H1 (cell line): ENCODE results near the gene MGMT. TPM values are rescaled to one million over a fixed set of nuclear protein-coding genes. Genes with fewer than 3 reads are reported as not detected.

ENCODE experiments used
- CTCF ChIA-PET: fragments of 300-600 bp; sonication (Branson Sonifier 250); formaldehyde crosslinking; loops from one replicate; lab custom pipeline; 2021; ENCODE audit not compliant: partially characterized antibody; lab: Charles Lee
- POLR2A ChIA-PET: fragments of 300-600 bp; sonication (Branson Sonifier 250); formaldehyde crosslinking; loops from one replicate; lab custom pipeline; 2021; ENCODE audit warnings: inconsistent platforms; ENCODE audit not compliant: partially characterized antibody; lab: Charles Lee
- DNase-seq, 2 experiments: peaks; one replicate each; pipeline versions ENCODE4 v3.0.0 to v3.0.0-alpha.2; 2010 to 2022; ENCODE audit warnings: low spot score in 2 of 2, low read depth in 1 of 2, mixed read lengths in 1 of 2
- FAIRE-seq: peaks from 2 replicates; lab custom pipeline; 2011; peaks lifted over from hg19 to GRCh38; lab: Jason Lieb, UNC
- H2AFZ ChIP-seq: 2 replicates; pipeline ENCODE4 v1.8.1; 2012; ENCODE audit warnings: low read length, inconsistent platforms
- H2AK5ac ChIP-seq: 2 replicates; pipeline ENCODE4 v1.6.1; 2013; ENCODE audit warnings: low read depth, low read length
- H2BK120ac ChIP-seq: replicated peaks from 2 replicates; pipeline ENCODE3; 2013; ENCODE audit warnings: low read depth, low read length, inconsistent platforms
- H2BK12ac ChIP-seq: 2 replicates; pipeline ENCODE4 v1.6.1; 2013; ENCODE audit warnings: low read depth, low read length
- H2BK15ac ChIP-seq: 2 replicates; pipeline ENCODE4 v1.6.1; 2013; ENCODE audit warnings: low read length
- H2BK20ac ChIP-seq: 2 replicates; pipeline ENCODE4 v1.6.1; 2013; ENCODE audit warnings: low read length
- H2BK5ac ChIP-seq: 2 replicates; pipeline ENCODE4 v1.6.1; 2013; ENCODE audit warnings: low read depth, low read length
- H3K14ac ChIP-seq: 2 replicates; pipeline ENCODE4 v1.6.1; 2013; ENCODE audit warnings: inconsistent platforms; ENCODE audit not compliant: insufficient read length
- H3K18ac ChIP-seq: 2 replicates; pipeline ENCODE4 v1.6.1; 2013; ENCODE audit warnings: low read length; ENCODE audit errors: extremely low read depth
- H3K23ac ChIP-seq: 2 replicates; pipeline ENCODE4 v1.6.1; 2013; ENCODE audit warnings: inconsistent platforms; ENCODE audit not compliant: insufficient read length
- H3K23me2 ChIP-seq: 2 replicates; pipeline ENCODE4 v1.6.1; 2013; ENCODE audit warnings: low read depth, low read length
- H3K27ac ChIP-seq: 2 replicates; pipeline ENCODE4 v1.6.1; 2011; ENCODE audit warnings: low read depth, low read length, inconsistent platforms
- H3K27me3 ChIP-seq, 4 experiments: replicated peaks in 1 of 4; 1 replicate in 1 of 4; 2 replicates in 3 of 4; pipeline versions ENCODE4 v1.6.1 to v1.8.1; 2011 to 2013; ENCODE audit warnings: low read length in 3 of 4, mild to moderate bottlenecking in 3 of 4, inconsistent platforms in 2 of 4, mixed read lengths in 2 of 4, moderate library complexity in 1 of 4; ENCODE audit not compliant: control insufficient read depth in 3 of 4, insufficient read depth in 3 of 4; ENCODE audit errors: extremely low read depth in 1 of 4
- H3K36me3 ChIP-seq, 4 experiments: 2 replicates each; pipeline versions ENCODE4 v1.6.1 to v1.8.1; 2011 to 2013; ENCODE audit warnings: mild to moderate bottlenecking in 4 of 4, low read length in 3 of 4, moderate library complexity in 2 of 4, control low read depth in 1 of 4, inconsistent platforms in 1 of 4; ENCODE audit not compliant: insufficient read depth in 4 of 4, control insufficient read depth in 2 of 4
- H3K4ac ChIP-seq: replicated peaks from 2 replicates; pipeline ENCODE3; 2013; ENCODE audit warnings: low read length, low read depth, mixed read lengths, inconsistent platforms; ENCODE audit not compliant: insufficient read length
- H3K4me1 ChIP-seq, 4 experiments: replicated peaks in 1 of 4; 1 replicate in 1 of 4; 2 replicates in 3 of 4; pipeline versions ENCODE4 v1.6.1 to v1.8.1; 2011 to 2013; ENCODE audit warnings: low read length in 3 of 4, inconsistent platforms in 2 of 4, mixed read lengths in 1 of 4; ENCODE audit not compliant: insufficient read depth in 4 of 4, control insufficient read depth in 3 of 4
- H3K4me2 ChIP-seq, 2 experiments: 2 replicates each; pipeline versions ENCODE4 v1.6.1 to v1.8.1; 2011 to 2013; ENCODE audit warnings: low read depth in 2 of 2, low read length in 2 of 2, control low read depth in 1 of 2, inconsistent platforms in 1 of 2, mild to moderate bottlenecking in 1 of 2; ENCODE audit not compliant: insufficient read depth in 1 of 2
- H3K4me3 ChIP-seq, 4 experiments: fragments of 200-600, 300-600 bp in 1 of 4; sonication (generic), shearing (Covaris generic), sonication (Bioruptor Twin) in 1 of 4; 2 replicates each; pipeline versions ENCODE4 v1.5.1 to v1.8.1; 2011 to 2016; ENCODE audit warnings: low read length in 4 of 4, low read depth in 3 of 4, control low read depth in 2 of 4, inconsistent platforms in 2 of 4, mild to moderate bottlenecking in 2 of 4, mixed read lengths in 1 of 4, moderate library complexity in 1 of 4; ENCODE audit not compliant: insufficient read depth in 2 of 4; ENCODE audit errors: extremely low read depth in 1 of 4
- H3K56ac ChIP-seq: replicated peaks from 2 replicates; pipeline ENCODE3; 2013; ENCODE audit warnings: low read depth, mild to moderate bottlenecking, mixed read lengths, low read length, inconsistent platforms; ENCODE audit not compliant: insufficient read length
- H3K79me1 ChIP-seq: 2 replicates; pipeline ENCODE4 v1.6.1; 2013; ENCODE audit warnings: low read depth, low read length, control low read depth
- H3K79me2 ChIP-seq, 2 experiments: 2 replicates each; pipeline versions ENCODE4 v1.6.1 to v1.8.1; 2012 to 2013; ENCODE audit warnings: low read length in 2 of 2, mild to moderate bottlenecking in 2 of 2, inconsistent platforms in 1 of 2; ENCODE audit not compliant: insufficient read depth in 2 of 2, control insufficient read depth in 1 of 2
- H3K9ac ChIP-seq, 4 experiments: replicated peaks in 1 of 4; 1 replicate in 1 of 4; 2 replicates in 3 of 4; pipeline versions ENCODE4 v1.6.1 to v1.8.1; 2011 to 2013; ENCODE audit warnings: low read depth in 3 of 4, low read length in 3 of 4, control low read depth in 2 of 4, mild to moderate bottlenecking in 2 of 4, moderate library complexity in 2 of 4, inconsistent platforms in 1 of 4; ENCODE audit errors: extremely low read depth in 1 of 4
- H3K9me3 ChIP-seq, 2 experiments: 2 replicates each; pipeline versions ENCODE4 v1.6.1 to v1.8.1; 2012 to 2013; ENCODE audit warnings: mild to moderate bottlenecking in 2 of 2, moderate library complexity in 2 of 2, control low read depth in 1 of 2, inconsistent platforms in 1 of 2, low read depth in 1 of 2, low read length in 1 of 2, mixed read lengths in 1 of 2; ENCODE audit not compliant: insufficient read depth in 2 of 2
- H4K20me1 ChIP-seq, 2 experiments: replicated peaks in 1 of 2; 2 replicates each; pipeline versions ENCODE3 to v1.8.1; 2011 to 2013; ENCODE audit warnings: inconsistent platforms in 2 of 2, low read length in 2 of 2, mild to moderate bottlenecking in 1 of 2; ENCODE audit not compliant: insufficient read depth in 2 of 2, control insufficient read depth in 1 of 2
- H4K5ac ChIP-seq: 2 replicates; pipeline ENCODE4 v1.6.1; 2013; ENCODE audit warnings: low read length, low read depth, mixed read lengths, inconsistent platforms; ENCODE audit not compliant: insufficient read length
- H4K8ac ChIP-seq: 2 replicates; pipeline ENCODE4 v1.8.0; 2013; ENCODE audit warnings: mild to moderate bottlenecking, moderate library complexity, low read length, inconsistent platforms; ENCODE audit not compliant: insufficient read depth; ENCODE audit errors: extremely low read depth
- H4K91ac ChIP-seq: replicated peaks from 2 replicates; pipeline ENCODE3; 2013; ENCODE audit warnings: low read length, mixed read lengths, inconsistent platforms; ENCODE audit not compliant: insufficient read length
- FOSL1 ChIP-seq: IDR thresholded peaks from 2 replicates; pipeline ENCODE4 v1.6.1; 2011; ENCODE audit warnings: mild to moderate bottlenecking, low read depth, low read length, moderate library complexity; ENCODE audit not compliant: insufficient read depth
- HDAC2 ChIP-seq, 2 experiments: fragments of 300-600 bp in 1 of 2; sonication (generic) in 1 of 2; IDR thresholded peaks; 2 replicates each; pipeline ENCODE4 v1.6.1; 2011 to 2012; ENCODE audit warnings: low read depth in 2 of 2, low read length in 2 of 2, mild to moderate bottlenecking in 2 of 2, moderate library complexity in 2 of 2, borderline replicate concordance in 1 of 2, inconsistent platforms in 1 of 2
- KDM4A ChIP-seq: IDR thresholded peaks from one replicate; pipeline ENCODE4 v1.7.1; 2012; ENCODE audit warnings: low read depth, mild to moderate bottlenecking, moderate library complexity, low read length, inconsistent platforms; ENCODE audit not compliant: severe bottlenecking
- KDM5A ChIP-seq: fragments of 200-600 bp; IDR thresholded peaks from 2 replicates; pipeline ENCODE4 v1.7.1; 2012; ENCODE audit warnings: mild to moderate bottlenecking, low read length, inconsistent platforms, mixed read lengths
- RXRA ChIP-seq: IDR thresholded peaks from 2 replicates; pipeline ENCODE4 v1.6.1; 2011; ENCODE audit warnings: low read depth, mild to moderate bottlenecking, low read length, moderate library complexity; ENCODE audit not compliant: insufficient read depth
- SIRT6 ChIP-seq: IDR thresholded peaks from one replicate; pipeline ENCODE4 v1.7.1; 2012; ENCODE audit warnings: low read length, inconsistent platforms
- WGBS, 2 experiments: shearing (Covaris generic) in 1 of 2; methylation state at CpG; one replicate each; pipeline versions ENCODE4 v1.1.6 to v1.1.7; 2013 to 2015; ENCODE audit warnings: low lambda C conversion rate in 2 of 2, mixed read lengths in 2 of 2, inconsistent platforms in 1 of 2, low coverage in 1 of 2, missing lambda C conversion rate in 1 of 2; ENCODE audit not compliant: insufficient replicate concordance in 2 of 2, insufficient coverage in 1 of 2, insufficient read length in 1 of 2; ENCODE audit errors: extremely low coverage in 1 of 2, missing lambda C conversion rate in 1 of 2; 5-methylcytosine and 5-hydroxymethylcytosine counted together
- polyA plus RNA-seq, 7 experiments: library from polyadenylated mRNA; depleted of rRNA in 3 of 7; stranded (reverse) in 5 of 7; unstranded in 2 of 7; fragments of >200 nt in 5 of 7; fragments of 200-250 nt in 2 of 7; gene quantifications; 1 replicate in 5 of 7; 2 replicates in 1 of 7; 4 replicates in 1 of 7; pipeline versions ENCODE4 v1.2.1 to v1.2.3, GENCODE V29; 2011 to 2013; ENCODE audit warnings: missing spikeins in 2 of 7, mixed read lengths in 2 of 7
- total RNA-seq: library from RNA; stranded (reverse); fragmentation: NEBNext Ultra II Directional; extraction: Animal tissue kit (Norgen Biotek cat#: 25700); gene quantifications from 2 replicates; pipeline ENCODE4 v1.2.1, GENCODE V29; 2021

The MGMT gene
- total and polyA plus RNA-seq, 2 of the 8 experiments (the other 6 are each of a cell fraction or from before 2014, with no cell fraction given): 9.9 to 10.7 TPM

- POLR2A ChIA-PET: no interaction called here
- FAIRE-seq: no peak
- CTCF ChIA-PET: no interaction called here
These were observed 329.8 kb downstream of the MGMT start for GRCh38 chr10:129796710-129797420.

More at GRCh38 chr10:129796710-129797420, 329.8 kb downstream of the MGMT start:
- H3K27me3 ChIP-seq: no peaks in the 10 kb centered on the region
- no peak overlapping the region for H2BK5ac ChIP-seq
- no peak for DNase-seq
- no peak overlapping the region for H2BK15ac ChIP-seq
- peaks cover 2% of the 10 kb centered on the region; the same call in 1 of the 2 replicates for H3K23me2 ChIP-seq
- no peak overlapping the region for H2BK120ac ChIP-seq
- H3K4me3 ChIP-seq: no peak overlapping the region
- H3K27ac ChIP-seq: no peak overlapping the region
- H3K9me3 ChIP-seq: no peaks in the 10 kb centered on the region
- H3K14ac ChIP-seq: no peak overlapping the region
- no peak overlapping the region for H3K23ac ChIP-seq
- H3K79me2 ChIP-seq: no peaks in the 10 kb centered on the region
- no peak overlapping the region for H4K91ac ChIP-seq
- 87% methylated on average over 9 of the region's 14 CpGs; no CpG with 5 or more reads in 1 of the 2 experiments for WGBS, 2 experiments
- H3K9ac ChIP-seq: no peak overlapping the region
- H2BK20ac ChIP-seq: no peak overlapping the region
- no peaks in the 10 kb centered on the region for H4K20me1 ChIP-seq
- H3K18ac ChIP-seq: no peak overlapping the region
- no peaks in the 10 kb centered on the region for H3K36me3 ChIP-seq
- H2AK5ac ChIP-seq: no peak overlapping the region
- H3K79me1 ChIP-seq: no peaks in the 10 kb centered on the region
- H3K4me2 ChIP-seq: no peak overlapping the region
- no peaks in the 10 kb centered on the region; a peak in 2 of 7 replicates for H3K4me1 ChIP-seq
- no peak overlapping the region for H3K56ac ChIP-seq
- no peak overlapping the region for H3K4ac ChIP-seq
- no peak overlapping the region for H4K8ac ChIP-seq
- no peak overlapping the region for H2BK12ac ChIP-seq
- TF ChIP-seq KDM5A: no peak
- no peak for TF ChIP-seq RXRA
- TF ChIP-seq SIRT6: no peak
- no peak for TF ChIP-seq HDAC2 (IDR thresholded peaks at IDR 0.05; ENCODE audit: borderline replicate concordance in 1 of 2, low read depth in 2 of 2, low read length in 2 of 2)
- TF ChIP-seq FOSL1: no peak
- no peak for TF ChIP-seq KDM4A
- no peak overlapping the region for H4K5ac ChIP-seq
- no peak overlapping the region for H2AFZ ChIP-seq
